ENCODE data around the gene GJE1. TPM values are rescaled to one million over a fixed set of nuclear protein-coding genes. Genes with fewer than 3 reads are reported as not detected.
A peak's percentile ranks its signal among the peaks of the same experiment; 100 is the strongest.

The GJE1 gene
- total RNA-seq, 1 donor from 2014 or later = not detected

DNA sequence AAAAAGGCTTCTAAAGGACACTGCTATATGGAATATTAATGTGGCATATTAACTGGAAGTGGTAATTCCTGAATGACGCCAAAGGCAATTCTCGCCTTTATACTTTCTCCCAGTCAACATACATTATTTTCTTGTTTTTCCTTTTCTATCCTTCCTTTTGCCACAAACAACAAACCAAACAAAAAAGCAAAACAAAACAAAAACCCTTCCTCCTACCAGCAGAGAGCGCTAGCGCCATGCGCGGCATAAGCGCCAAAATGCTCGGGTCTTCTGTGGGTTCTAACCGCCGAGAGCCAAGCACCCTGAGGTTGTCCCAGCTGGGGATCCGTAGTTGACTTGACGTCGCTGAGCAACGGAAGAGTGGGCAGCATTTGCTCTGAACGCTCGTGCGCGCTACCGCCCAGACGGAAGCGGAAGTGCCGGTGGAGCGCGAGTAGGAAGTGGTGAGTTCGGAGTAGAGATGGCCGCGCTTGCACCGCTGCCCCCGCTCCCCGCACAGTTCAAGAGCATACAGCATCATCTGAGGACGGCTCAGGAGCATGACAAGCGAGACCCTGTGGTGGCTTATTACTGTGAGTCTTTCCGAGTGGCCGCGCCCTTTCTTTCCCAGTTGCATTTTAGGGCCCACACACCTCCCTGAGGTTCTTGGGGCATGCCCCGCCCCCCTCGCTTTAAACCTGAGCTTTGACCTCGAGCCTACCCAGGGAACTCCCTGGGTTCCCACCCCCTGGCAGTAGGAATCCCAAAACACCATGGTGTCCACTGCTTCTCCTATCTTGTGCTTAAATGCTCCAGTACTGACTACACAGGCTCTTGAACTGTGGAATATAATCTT, 14.3 kb downstream of the GJE1 start, which contains the start of the genes NMBR and VTA1:
NMBR (minus strand) TSS at position 295 of the 835 bp plus-strand sequence. CDS start 58,464 bp downstream, outside the sequence.
VTA1 (plus strand) TSS at position 436 of the 835 bp plus-strand sequence; CDS start at position 461, 25 bp downstream.
- Mint-ChIP-seq H3K27me3 (ENCODE audit: low read depth) (no peaks in the 10 kb centered on the region), H3K4me3 (peak within 1 kb of the TSS; percentile 91), H3K4me1 (peaks cover 43% of the 10 kb centered on the region), H3K27ac (ENCODE audit: unreplicated experiment) (peak within 1 kb of the TSS; percentile 4), H3K36me3 (ENCODE audit: low read depth) (peaks cover 2% of the 10 kb centered on the region), H3K9me3 (no peaks in the 10 kb centered on the region)
- TF ChIP-seq, protein P1, sequence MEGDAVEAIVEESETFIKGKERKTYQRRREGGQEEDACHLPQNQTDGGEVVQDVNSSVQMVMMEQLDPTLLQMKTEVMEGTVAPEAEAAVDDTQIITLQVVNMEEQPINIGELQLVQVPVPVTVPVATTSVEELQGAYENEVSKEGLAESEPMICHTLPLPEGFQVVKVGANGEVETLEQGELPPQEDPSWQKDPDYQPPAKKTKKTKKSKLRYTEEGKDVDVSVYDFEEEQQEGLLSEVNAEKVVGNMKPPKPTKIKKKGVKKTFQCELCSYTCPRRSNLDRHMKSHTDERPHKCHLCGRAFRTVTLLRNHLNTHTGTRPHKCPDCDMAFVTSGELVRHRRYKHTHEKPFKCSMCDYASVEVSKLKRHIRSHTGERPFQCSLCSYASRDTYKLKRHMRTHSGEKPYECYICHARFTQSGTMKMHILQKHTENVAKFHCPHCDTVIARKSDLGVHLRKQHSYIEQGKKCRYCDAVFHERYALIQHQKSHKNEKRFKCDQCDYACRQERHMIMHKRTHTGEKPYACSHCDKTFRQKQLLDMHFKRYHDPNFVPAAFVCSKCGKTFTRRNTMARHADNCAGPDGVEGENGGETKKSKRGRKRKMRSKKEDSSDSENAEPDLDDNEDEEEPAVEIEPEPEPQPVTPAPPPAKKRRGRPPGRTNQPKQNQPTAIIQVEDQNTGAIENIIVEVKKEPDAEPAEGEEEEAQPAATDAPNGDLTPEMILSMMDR (conservative IDR thresholded peaks at IDR 0.05) = peak; percentile 93
- DNase-seq (ENCODE audit: low read depth, low spot score) = peak; percentile 89

DNA sequence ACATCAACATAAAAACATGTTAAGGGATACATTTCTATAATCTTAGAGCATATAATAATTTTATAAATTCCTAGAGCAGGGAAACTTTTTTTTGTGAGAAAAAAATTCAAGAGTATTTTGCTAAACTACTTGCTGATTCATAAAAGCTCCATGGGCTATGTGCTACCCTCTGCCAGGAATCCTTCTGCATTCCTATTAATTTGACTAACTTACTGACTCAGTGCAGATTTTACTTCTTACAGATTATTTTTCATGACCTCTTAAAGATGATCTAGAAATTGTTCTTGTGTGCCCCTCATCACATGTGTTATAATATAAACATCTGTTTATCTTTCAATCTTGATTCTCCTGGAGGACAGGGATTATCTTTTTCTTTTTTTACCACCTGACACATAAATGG, 20.0 kb downstream of the GJE1 start:
- H3K4me1 Mint-ChIP-seq = peaks cover 33% of the 10 kb centered on the region
- H3K27me3 Mint-ChIP-seq (ENCODE audit: low read depth) = no peaks in the 10 kb centered on the region
- no peak overlapping the region for H3K27ac Mint-ChIP-seq (ENCODE audit: unreplicated experiment)

DNA sequence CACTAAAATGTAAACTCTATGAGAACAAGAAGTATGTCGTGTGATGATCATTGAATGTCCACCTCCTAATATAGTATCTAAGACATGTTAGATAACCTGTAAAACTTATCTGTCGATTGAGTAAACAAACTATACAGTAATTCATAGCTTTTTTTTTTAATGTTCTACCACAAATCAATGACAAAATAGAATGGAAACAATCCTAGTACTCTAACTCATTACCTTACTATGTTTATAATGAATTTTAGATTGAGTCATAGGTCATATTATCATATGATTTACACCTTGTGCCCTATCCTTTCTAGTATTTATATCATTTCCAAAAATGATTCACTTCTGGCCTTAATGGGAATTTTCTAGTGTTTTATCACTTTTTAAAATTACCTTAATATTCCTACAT, 20.5 kb downstream of the GJE1 start:
- H3K27ac Mint-ChIP-seq (ENCODE audit: unreplicated experiment) = no peak overlapping the region

More for the DNA sequence above, 20.0 kb downstream of the GJE1 start:
- TF ChIP-seq, protein P1 (conservative IDR thresholded peaks at IDR 0.05) = no peak
- Mint-ChIP-seq H3K36me3 (ENCODE audit: low read depth) (peaks cover 2% of the 10 kb centered on the region), H3K4me3 (no peak overlapping the region), H3K9me3 (no peaks in the 10 kb centered on the region)
- no peak for DNase-seq (ENCODE audit: low read depth, low spot score)

GRCh38 chr6:142154336-142154735, 21.6 kb downstream of the GJE1 start:
- DNase-seq (ENCODE audit: low read depth, low spot score) = no peak
- peaks cover 2% of the 10 kb centered on the region for H3K36me3 Mint-ChIP-seq (ENCODE audit: low read depth)
- no peak overlapping the region for H3K27ac Mint-ChIP-seq (ENCODE audit: unreplicated experiment)
- H3K27me3 Mint-ChIP-seq (ENCODE audit: low read depth) = no peaks in the 10 kb centered on the region
- H3K4me3 Mint-ChIP-seq = no peak overlapping the region
- peaks cover 18% of the 10 kb centered on the region for H3K4me1 Mint-ChIP-seq
- no peaks in the 10 kb centered on the region for H3K9me3 Mint-ChIP-seq
- TF ChIP-seq, protein P1 (conservative IDR thresholded peaks at IDR 0.05) = no peak

More for the DNA sequence above, 20.5 kb downstream of the GJE1 start:
- no peaks in the 10 kb centered on the region for H3K9me3 Mint-ChIP-seq
- DNase-seq (ENCODE audit: low read depth, low spot score) = no peak
- no peak overlapping the region for H3K4me3 Mint-ChIP-seq
- TF ChIP-seq, protein P1 (conservative IDR thresholded peaks at IDR 0.05) = no peak
- H3K27me3 Mint-ChIP-seq (ENCODE audit: low read depth) = no peaks in the 10 kb centered on the region
- peaks cover 28% of the 10 kb centered on the region for H3K4me1 Mint-ChIP-seq
- peaks cover 2% of the 10 kb centered on the region for H3K36me3 Mint-ChIP-seq (ENCODE audit: low read depth)

GRCh38 chr6:142155091-142155490, 22.4 kb downstream of the GJE1 start:
- Mint-ChIP-seq H3K4me3 (no peak overlapping the region), H3K27ac (ENCODE audit: unreplicated experiment) (no peak overlapping the region), H3K36me3 (ENCODE audit: low read depth) (peaks cover 2% of the 10 kb centered on the region), H3K9me3 (no peaks in the 10 kb centered on the region), H3K27me3 (ENCODE audit: low read depth) (no peaks in the 10 kb centered on the region), H3K4me1 (peaks cover 11% of the 10 kb centered on the region)
- TF ChIP-seq, protein P1 (conservative IDR thresholded peaks at IDR 0.05) = no peak
- no peak for DNase-seq (ENCODE audit: low read depth, low spot score)

Data from neural crest cell (in vitro differentiated cells).